Measurements from ENCODE around the gene OR4F6. TPM values are rescaled to one million over a fixed set of nuclear protein-coding genes. Genes with fewer than 3 reads are reported as not detected.
"Not testable (repeated sequence)": the region's sequence is repeated elsewhere in the genome, so short reads cannot be mapped to it uniquely, and the experiment has no call there.

Gene OR4F6
- total and polyA plus RNA-seq, 3 donors from 2014 or later: not detected

DNA sequence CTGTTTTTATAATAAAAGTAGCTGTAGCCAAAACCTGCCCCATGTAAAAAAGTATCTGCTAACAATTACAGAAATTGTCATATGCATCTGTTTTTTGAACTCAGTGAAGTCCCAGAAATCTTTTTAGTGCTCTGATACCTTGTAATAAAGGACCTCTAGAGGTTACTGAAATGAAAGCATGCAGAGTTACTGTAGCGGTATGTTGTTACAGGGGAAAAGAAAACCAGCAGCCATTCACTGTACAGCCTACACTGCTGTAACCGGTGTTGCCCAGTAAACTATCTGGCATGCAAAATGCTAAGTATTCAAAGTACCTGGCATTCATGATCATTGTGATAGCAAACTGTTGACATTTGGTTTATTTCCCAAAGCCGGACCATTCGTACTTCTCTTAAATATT, 12.6 kb upstream of the OR4F6 start:
- H3K9me3 ChIP-seq; DNase-seq; H3K4me3 ChIP-seq; intact Hi-C loops (cut with DNase I; ENCODE audit: low total_unique reads); H3K27me3 ChIP-seq; H3K27ac ChIP-seq; H3K36me3 ChIP-seq (ENCODE audit: low read depth, missing control alignments); H3K4me1 ChIP-seq: not testable (repeated sequence)
- WGBS, 2 donors: 40 to 74% methylated on average over 1 to 4 of the region's 4 CpGs

DNA sequence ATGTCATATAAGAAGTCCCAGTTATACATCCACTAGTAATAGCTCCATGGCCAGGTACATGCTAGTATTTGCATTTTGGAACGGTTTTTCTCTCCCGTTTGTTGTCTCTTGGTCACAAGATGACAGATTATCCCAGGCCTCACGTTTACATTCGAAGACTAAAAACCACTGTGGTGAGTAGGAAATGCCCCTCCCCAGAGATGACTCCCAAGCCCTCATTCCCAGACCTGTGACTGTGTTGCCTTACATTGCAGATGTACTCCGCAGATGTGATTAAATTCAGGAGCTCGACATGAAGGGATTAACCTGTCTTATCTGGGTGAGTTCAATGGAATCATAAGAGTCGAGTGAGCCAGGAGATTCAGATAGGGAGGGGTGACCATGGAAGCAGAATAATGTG, 9.3 kb upstream of the OR4F6 start:
- H3K9me3 ChIP-seq; H3K27ac ChIP-seq; H3K4me3 ChIP-seq; H3K27me3 ChIP-seq; intact Hi-C loops (cut with DNase I; ENCODE audit: low total_unique reads); DNase-seq; H3K4me1 ChIP-seq; H3K36me3 ChIP-seq (ENCODE audit: low read depth, missing control alignments): not testable (repeated sequence)
- 79 to 86% methylated on average over 7 of the region's 7 CpGs for WGBS, 2 donors

DNA sequence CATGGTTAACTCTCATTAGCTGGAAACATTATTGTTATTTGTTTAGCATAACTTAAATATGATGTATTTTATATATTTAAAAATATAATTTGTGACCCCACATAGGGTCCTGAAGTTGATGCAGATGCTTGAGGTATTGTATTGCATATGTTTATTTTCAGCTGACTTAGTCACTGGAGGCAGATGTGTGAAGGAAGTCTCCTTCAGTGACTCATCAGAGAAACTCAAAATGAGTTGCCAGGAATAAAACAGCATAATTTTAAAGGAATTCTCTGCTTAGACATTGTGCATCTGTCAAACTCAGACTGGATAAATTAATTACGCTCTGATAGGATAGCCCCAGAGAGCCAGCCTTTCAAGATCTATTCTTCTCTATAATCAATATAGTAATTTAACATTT, 7.9 kb upstream of the OR4F6 start:
- no peak overlapping the region for H3K4me3 ChIP-seq
- intact Hi-C loops (cut with DNase I; ENCODE audit: low total_unique reads): no loop called here
- WGBS, 2 donors: 83 to 94% methylated on average over 1 of the region's 1 CpG

GRCh38 chr15:101799665-101800064, 3.6 kb upstream of the OR4F6 start:
- Histone ChIP-seq H3K27ac (no peak overlapping the region), H3K4me1 (no peaks in the 10 kb centered on the region), H3K27me3 (no peaks in the 10 kb centered on the region), H3K36me3 (ENCODE audit: low read depth, missing control alignments) (no peaks in the 10 kb centered on the region), H3K4me3 (no peak overlapping the region), H3K9me3 (no peaks in the 10 kb centered on the region)
- no peak for DNase-seq
- WGBS, 2 donors: 44 to 81% methylated on average over 1 of the region's 1 CpG
- TF ChIP-seq CTCF (IDR thresholded peaks at IDR 0.05): no peak
- no peak for TF ChIP-seq POLR2A (IDR thresholded peaks at IDR 0.05)
- intact Hi-C loops (cut with DNase I; ENCODE audit: low total_unique reads): no loop called here

More for the DNA sequence above, 7.9 kb upstream of the OR4F6 start:
- Histone ChIP-seq H3K27ac (no peak overlapping the region), H3K27me3 (no peaks in the 10 kb centered on the region), H3K36me3 (ENCODE audit: low read depth, missing control alignments) (no peaks in the 10 kb centered on the region), H3K9me3 (no peaks in the 10 kb centered on the region), H3K4me1 (no peaks in the 10 kb centered on the region)
- DNase-seq: no peak
- TF ChIP-seq CTCF (IDR thresholded peaks at IDR 0.05) (no peak), POLR2A (IDR thresholded peaks at IDR 0.05) (no peak)

- H3K27ac ChIP-seq: no peak overlapping the region
- TF ChIP-seq CTCF (IDR thresholded peaks at IDR 0.05): no peak
- no peak for TF ChIP-seq POLR2A (IDR thresholded peaks at IDR 0.05)
- no peak overlapping the region for H3K4me3 ChIP-seq
- H3K4me1 ChIP-seq: no peaks in the 10 kb centered on the region
- 82 to 96% methylated on average over 1 of the region's 1 CpG for WGBS, 2 donors
- no peaks in the 10 kb centered on the region for H3K36me3 ChIP-seq (ENCODE audit: low read depth, missing control alignments)
- H3K27me3 ChIP-seq: no peaks in the 10 kb centered on the region
- no peaks in the 10 kb centered on the region for H3K9me3 ChIP-seq
- DNase-seq: no peak
- intact Hi-C loops (cut with DNase I; ENCODE audit: low total_unique reads): no loop called here
These were observed 2.3 kb upstream of the OR4F6 start for GRCh38 chr15:101801048-101801447.

- 82 to 88% methylated on average over 5 of the region's 5 CpGs for WGBS, 2 donors
- H3K36me3 ChIP-seq (ENCODE audit: low read depth, missing control alignments): no peaks in the 10 kb centered on the region
- H3K27ac ChIP-seq: no peak overlapping the region
- no peaks in the 10 kb centered on the region for H3K9me3 ChIP-seq
- H3K27me3 ChIP-seq: no peaks in the 10 kb centered on the region
- no peak for DNase-seq
- no peak overlapping the region for H3K4me3 ChIP-seq
- intact Hi-C loops (cut with DNase I; ENCODE audit: low total_unique reads): no loop called here
- no peaks in the 10 kb centered on the region for H3K4me1 ChIP-seq
- TF ChIP-seq POLR2A (IDR thresholded peaks at IDR 0.05): no peak
- no peak for TF ChIP-seq CTCF (IDR thresholded peaks at IDR 0.05)
These were observed 367 bp downstream of the OR4F6 start for GRCh38 chr15:101803676-101804075.
